RPMI7951 (cell line): ENCODE data around the gene POLDIP2. TPM values are rescaled to one million over a fixed set of nuclear protein-coding genes. Genes with fewer than 3 reads are reported as not detected.

Source experiments
- DNase-seq: peaks from one replicate; pipeline ENCODE4 v3.0.0-alpha.2; 2012; ENCODE audit warnings: low read depth
- total RNA-seq: library from RNA; depleted of rRNA; stranded (reverse); fragments of >200 nt; shearing (Covaris generic); gene quantifications from 2 replicates; pipeline ENCODE4 v1.2.3, GENCODE V29; 2014

POLDIP2 gene
- total RNA-seq, 1 experiment from 2014 or later = 91.8 TPM

DNA sequence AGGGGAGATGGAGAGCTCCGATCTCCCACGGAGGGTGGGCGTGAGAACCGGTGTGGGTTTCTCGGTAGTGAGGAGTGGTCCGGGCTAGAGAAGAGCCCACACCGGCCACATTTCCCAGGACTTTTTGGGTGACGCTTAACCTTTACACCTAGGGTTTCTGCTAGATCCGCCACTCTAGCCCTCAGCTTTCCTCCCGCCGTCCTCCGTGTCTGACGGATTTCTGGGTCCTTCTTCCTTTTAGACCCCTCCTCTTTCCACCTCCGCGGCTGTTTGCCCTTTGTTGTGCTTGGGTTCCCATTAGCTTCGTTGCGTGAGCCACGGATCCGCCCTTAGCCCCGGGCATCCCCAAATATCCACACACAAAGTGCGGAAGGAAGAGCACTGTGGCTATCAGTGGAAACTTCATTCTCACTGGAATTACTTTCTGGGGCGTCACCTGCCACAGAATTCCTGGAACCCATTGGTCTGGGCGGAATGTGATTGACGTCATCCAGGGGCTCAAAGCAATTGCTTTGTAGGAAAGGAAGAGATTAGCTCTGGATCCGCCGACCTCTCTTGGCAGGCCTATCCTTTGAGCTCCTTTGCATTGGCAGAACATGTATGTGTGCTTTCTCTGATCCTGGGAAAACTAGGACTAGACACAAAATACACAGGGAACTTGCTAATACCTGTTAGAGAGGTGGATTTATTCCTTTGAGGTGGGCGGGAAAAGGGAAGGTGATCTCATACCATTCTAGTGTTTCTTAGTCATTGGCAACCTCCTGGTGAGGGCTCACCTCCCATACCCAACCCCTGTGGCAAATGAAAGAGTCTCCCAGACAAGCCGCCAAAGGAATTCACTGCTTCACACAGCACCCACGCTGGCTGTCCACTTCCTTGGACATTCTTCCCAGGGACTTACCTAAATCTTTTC is 21.1 kb downstream of the POLDIP2 start:
- peak; percentile 83 for DNase-seq

DNA sequence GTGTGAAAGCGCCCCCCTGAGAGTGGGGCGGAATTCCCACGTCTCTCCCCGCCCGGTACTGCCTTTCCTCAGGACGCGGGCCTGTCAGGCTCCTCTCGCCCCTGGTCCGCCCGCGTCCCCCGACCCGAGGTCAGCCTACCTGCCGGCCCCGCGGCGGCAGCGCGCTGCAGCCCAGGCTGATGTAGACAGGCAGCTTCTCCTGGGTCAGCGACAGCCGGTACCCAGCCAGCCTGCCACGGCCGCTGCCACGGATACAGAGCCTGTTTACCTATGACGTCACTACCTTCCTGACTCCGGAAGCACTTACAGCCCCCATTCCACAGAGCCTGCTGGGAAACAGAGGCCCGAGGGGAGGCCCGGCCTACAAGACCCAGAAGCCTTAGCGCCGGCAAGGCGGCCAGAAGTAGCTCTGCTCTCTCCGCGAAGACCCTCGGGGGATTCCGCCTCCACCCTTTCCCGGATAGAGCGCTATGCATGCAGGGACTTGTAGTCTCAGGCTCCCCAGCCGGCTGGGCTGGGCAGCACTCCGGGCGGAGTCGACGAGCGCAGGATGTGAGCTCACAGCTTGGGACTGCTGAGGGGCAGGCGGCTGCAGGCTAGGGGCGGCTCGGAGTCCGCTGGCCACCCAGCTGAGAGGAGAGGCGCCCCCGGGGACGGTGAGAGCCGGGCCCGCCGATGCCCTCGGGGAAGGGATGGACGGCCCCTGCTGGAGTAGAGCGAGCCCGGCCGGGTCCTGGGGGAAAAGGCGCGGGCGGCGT is 21.9 kb downstream of the POLDIP2 start, which contains the start of the genes IFT20 and TNFAIP1:
Gene IFT20, minus strand, starts transcription at position 272 of the 758 bp plus-strand sequence. CDS start 3,487 bp downstream, outside the sequence.
Gene TNFAIP1, plus strand, starts transcription at position 561 of the 758 bp plus-strand sequence. CDS start 3,761 bp downstream, outside the sequence.
- peak; percentile 99 for DNase-seq

DNA sequence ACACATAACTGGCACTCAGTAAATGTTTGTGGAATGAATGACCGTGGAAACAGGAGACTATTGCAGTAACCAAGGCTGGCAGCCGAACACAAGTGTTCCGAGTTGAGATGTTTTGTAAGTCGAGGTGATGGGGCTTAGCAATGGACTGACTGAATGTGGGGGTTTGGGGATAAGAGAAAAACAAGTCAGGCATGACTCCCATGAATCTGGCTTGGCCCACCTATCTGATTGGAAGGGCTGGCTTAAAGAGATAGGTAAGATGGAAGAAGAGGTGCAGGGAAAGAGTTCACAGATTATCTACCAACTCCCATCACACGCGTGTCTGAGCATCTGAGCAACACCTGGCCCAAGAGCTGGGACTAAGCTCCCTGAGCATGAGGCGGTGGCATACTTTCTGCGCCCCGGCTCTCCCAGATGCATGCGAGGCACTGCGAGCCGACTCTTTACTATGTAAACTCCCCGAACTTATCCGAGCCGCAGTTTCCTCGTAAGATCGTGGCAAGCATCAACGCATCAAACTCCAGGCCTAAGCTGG is 22.6 kb downstream of the POLDIP2 start:
- no peak for DNase-seq

DNA sequence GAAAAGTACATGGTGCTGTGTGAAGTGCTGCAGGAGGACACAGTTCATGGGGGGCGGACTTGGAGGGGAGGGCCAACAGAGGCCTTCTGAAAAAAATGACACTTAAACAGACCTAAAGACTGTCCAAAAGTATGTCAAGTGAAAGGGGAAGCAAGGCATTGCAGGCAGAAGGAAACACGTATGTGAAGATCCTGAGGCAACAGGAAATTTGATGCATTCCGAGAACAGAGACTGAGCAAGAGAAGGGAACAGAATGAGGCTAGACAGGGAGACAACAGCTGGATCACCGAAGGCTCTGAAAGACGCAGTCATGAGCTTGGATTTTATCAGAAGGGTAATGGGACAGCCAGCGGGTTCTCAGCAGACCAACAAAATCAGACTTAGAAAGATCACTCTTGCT is 23.2 kb downstream of the POLDIP2 start:
- no peak for DNase-seq

DNA sequence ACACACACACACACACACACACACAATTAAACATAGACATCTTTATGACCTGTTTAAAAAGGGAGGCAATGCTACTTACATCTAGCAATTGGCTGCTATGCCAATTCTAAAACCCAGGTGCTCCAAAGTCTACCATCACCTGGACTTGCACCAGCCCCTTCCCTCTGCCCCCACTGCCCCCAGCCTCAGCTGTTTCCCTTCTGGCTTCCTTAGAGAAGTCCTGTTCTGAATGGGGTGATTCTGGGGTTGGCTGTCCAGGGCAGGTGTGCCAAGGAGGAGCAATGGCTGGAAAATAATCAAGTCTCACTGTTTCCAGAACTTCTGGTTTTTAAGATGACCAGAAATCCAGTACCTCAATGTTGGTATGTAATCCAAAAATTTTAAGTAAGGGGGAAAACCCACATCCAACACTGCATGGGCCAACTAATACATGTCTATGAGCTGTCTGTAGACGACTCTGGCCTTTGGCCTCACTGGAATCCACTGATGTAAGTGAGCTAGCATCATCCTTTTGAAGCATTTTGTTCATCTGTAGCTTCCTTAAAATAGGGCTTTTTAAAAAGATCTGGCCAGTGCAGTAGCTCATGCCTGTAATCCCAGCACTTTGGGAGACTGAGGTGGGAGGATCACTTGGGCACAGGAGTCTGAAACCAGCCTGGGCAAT is 24.1 kb downstream of the POLDIP2 start:
- DNase-seq = no peak

DNA sequence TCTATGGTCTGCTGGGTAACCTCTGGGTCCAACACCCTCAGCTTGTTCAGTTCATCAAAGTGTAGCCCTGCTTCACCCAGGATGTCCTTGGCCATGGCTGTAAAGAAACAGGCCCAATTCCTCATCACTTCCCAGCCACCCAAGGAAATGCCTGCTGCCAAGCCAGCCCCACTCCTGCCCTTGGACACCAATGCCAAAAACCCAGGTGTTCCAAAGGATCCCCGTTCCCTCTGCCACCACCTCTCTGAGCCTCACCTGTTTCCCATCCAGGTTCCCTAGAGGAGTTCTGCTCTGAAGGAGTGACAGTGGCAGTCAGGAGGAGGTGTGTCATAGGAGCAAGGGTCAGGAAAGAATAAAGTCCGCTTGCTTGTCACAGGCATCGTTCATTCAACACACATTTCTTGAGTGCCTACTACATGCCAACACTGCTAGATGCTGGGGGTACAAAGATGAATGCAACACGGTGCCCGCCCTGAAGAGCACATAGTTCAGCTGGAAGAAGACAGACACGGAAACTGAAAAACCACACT is 25.4 kb downstream of the POLDIP2 start:
- DNase-seq = no peak

DNA sequence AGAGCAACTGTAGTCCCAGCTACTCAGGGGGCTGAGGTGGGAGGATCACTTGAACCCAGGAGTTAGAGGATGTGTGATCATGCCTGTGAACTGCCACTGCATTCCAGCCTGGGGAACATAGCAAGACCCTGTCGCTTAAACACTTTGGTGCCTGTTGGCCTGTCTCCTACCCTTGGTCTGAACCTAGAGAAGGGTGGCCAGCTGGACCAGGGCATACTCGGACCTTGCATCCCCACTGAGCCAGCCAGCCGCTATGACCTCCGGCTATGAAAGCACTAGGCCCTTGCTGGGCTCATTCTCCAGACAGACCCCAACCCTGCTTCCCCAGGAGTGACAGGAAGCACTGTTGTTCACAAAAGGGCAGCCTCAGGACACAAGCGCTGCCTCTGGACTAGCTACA is 26.7 kb downstream of the POLDIP2 start:
- no peak for DNase-seq

DNA sequence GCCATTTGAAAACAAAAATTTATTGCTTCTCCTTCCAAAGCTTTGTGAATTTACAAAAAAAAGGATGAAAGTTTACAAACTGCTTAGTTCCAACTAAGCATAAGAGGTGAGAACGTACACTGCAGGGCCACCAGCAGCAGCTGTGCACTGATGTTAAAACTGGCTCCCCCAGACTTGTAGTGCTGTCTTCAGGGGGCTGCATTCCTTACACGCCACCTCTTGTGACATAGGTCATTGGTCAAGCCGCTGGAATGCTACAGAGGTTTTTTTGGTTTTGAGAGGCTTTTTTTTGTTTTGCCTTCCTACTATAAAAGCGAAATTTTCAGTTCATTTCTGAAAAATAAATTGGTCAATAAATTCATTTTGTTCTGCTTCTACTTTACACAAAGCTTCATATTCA is 29.0 kb downstream of the POLDIP2 start:
- DNase-seq = no peak

DNA sequence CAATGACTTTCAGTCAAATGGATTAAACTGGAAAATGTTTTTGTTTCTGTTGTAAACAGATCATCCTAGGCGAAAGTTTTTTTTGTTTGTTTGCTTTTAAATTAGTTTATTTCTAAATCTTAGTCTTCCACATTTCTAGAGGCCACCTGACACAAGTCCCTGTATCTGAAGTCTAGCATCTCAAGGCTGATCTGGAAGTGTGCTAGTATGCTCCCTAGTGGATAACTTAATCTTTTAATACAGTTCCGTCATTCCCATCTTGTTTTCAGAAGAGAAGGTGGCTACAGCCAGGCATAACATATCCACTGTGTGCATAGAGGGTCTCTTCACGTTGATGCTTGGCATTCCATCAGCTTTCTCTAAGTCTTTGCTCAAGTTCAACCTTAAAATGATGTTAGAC is 29.6 kb downstream of the POLDIP2 start:
- no peak for DNase-seq

DNA sequence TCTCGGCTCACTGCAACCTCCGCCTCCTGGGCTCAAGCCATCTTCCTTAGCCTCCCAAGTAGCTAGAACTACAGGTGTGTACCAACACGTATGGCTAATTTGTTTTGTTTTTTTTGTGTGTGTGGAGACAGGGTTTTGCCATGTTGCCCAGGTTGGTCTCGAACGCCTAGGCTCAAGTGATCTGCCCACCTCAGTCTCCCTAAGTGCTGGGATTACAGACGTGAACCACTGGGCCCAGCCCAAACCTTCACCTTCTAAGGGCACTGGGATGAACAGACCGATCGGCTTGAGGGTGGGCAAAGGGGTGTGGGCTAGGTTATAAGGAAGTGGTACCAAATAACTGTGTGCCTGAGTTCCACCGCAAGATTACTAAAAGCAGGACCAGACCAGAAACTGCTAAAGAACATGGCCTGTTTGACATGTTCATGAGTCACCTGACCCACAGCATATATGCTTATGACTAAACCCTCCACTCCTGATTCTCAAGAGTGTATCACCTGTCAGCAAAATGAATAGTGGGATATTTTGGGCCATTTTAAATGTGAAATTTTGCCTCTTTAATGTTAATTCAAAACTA is 30.2 kb downstream of the POLDIP2 start:
- DNase-seq = no peak

DNA sequence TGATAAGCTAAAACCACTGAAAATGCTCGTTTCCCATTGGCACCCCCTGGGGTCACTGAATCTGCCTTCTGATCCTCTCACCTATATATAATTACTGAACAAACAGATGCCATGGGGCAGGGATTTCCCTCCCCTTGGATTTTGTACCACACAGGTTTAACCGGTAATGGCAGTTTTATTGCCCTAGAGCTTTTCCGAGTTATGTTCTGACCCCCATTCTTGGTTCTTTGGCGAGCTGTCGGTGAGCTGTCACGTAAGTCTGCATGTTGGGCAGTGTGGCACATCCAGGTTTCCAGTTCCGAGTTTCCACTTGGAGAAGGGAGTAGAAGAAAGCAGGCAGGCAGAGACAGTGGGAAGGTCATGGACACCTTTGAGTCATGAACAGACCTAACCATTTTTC is 31.2 kb downstream of the POLDIP2 start:
- DNase-seq = no peak

DNA sequence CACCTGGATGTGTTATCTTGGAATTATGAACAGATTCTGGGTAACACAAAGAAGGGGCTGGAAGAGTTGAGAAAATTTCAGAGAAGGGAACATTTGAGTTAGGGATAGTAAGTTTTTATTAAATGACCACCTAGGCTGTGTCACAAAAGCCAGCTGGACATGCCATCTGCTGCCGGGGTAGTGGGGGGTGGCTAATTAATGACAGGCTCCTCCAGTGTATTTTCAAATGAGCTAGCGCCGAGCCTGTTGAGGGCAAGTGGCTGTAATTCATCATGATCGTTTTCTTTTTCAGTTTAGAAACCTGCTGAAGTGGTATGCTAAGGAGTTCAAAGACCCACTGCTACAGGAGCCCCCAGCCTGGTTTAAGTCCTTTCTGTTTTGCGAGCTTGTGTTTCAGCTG is 32.1 kb downstream of the POLDIP2 start:
- DNase-seq = no peak

DNA sequence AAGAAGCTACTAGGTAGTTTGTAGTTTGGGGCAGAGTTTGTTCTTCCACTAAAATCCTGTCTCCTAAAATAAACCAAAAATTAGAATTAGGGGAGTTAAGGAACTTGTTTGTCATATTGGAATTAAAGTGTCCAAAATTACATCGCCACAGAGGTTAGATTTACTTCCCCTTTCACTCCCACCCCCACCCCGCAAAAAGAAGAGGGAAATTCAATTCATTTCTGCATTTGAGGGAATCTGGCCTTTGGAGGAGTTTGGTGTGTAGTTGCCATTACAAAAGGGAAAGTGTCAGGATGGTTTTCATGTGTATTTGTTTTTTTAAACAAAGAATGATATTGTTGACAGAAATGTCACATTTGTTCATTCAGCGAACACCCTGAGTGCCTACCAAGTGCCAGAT is 32.5 kb downstream of the POLDIP2 start:
- DNase-seq = no peak

DNA sequence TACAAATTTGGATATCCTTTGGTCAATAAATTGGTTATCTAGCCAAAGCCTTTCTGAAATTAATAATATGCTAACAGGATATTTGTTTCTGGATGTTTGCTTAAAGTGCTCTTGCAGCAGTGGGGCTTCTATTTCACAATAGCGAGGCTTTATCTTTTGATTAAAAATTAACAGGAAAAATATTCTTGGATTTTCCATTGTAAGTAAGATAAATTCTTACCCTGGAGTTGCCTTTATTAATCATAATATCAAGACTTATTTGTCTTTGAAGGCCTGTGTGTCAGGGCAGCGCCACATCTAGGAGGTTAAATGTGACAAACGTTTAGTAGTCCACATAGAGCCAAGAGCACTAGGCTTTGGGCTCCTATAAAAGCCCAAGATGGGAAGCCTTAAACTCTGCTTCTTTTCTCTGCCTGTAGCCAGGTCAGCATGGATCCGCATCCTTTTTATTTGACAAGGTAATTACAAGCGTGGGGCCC is 33.0 kb downstream of the POLDIP2 start:
- DNase-seq = no peak

DNA sequence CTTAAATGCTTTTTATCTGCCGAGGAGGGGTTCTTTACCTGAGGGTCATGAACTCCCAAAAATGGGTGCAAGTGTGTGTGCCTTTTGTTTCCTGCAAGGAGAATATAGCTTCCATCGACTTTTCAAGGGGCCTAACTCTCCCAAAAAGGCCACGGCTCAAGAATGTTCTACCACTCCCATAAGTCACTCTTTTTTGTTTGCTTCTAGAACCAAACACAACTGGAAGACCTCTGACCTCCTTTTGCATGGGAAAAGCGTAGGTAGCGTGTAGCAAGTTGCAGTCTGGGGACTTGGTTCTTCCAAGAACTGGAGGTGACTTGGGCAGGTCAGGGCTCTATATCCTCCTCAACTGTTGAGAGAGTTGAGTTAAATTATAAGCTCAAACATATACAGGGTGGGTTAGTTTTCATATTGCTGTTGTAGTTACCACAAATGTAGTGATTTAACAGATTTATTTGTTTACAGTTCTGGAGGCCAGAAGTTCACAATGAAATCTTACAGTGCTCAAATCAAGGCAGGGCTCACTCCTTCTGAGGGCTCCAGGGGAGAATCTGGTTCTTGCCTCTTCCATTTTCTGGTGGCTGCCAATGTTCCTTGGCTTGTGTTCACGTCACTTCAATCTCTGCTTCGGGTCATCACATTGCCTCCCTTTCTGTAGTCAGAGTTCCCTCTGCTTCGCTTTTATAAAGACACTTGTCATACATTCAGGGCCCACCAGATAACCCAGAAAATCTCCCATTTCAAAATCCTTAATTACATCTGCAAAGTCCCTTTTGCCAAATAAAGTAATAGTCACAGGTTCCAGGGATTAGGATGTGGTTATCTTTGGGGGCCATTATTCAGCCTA is 36.9 kb downstream of the POLDIP2 start:
- DNase-seq = no peak

DNA sequence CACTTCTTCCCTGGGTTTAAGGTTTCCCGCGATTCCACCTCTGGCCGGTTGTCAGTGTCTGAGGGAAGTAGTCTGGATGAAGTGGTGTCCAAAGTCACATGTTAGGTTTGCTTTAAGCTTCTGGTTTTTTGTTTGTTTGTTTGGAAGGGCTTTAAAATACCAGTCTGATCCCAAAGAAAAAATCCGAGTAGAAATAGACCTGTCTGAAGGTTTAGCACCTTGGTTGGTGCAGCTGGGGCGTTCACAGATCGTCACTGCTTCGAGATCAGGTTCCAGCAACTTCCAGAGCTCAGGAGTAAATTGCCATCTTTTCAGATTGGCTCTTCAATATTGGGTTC is 37.8 kb downstream of the POLDIP2 start:
- DNase-seq = no peak

DNA sequence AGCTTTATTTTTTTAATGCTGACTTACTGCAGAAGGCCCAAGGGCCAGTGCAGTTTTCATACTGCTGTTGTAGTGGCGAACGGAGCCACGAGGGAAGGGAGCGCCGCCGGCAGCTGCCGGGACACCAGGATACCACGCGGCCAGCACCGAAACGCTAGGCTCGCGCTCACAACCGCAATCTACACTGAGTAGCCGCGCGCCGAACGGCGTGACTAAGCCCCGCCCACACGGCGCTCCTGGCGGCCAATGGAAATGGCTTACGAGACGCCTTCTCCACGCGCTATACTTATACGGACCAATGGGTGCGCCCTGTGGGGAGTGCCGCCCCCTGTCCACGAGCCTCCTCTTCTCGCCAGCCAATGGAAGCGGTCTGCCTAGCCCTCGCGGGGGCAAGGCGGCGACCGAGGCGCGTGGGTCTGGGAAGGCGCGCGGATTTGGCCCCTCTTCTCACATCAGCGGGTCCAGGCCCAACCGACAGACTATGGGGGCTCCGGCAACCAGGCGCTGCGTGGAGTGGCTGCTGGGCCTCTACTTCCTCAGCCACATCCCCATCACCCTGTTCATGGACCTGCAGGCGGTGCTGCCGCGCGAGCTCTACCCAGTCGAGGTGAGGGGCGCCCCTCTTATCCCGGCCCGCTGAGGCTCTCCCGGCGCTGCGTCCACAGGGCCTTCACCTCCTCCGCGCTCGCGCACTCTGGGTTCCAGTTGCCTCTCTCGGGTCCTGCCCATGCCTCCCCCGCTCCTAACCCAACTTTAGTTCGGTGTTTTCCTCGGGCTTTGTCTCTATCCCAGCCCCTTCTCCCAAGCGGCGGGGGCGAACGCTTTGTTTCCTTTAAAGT is 38.3 kb downstream of the POLDIP2 start, which contains the start of gene TMEM97:
Gene TMEM97, plus strand, starts transcription at position 442 of the 839 bp plus-strand sequence. Its CDS starts 40 bp downstream, at position 482.
- DNase-seq = peak; percentile 96

DNA sequence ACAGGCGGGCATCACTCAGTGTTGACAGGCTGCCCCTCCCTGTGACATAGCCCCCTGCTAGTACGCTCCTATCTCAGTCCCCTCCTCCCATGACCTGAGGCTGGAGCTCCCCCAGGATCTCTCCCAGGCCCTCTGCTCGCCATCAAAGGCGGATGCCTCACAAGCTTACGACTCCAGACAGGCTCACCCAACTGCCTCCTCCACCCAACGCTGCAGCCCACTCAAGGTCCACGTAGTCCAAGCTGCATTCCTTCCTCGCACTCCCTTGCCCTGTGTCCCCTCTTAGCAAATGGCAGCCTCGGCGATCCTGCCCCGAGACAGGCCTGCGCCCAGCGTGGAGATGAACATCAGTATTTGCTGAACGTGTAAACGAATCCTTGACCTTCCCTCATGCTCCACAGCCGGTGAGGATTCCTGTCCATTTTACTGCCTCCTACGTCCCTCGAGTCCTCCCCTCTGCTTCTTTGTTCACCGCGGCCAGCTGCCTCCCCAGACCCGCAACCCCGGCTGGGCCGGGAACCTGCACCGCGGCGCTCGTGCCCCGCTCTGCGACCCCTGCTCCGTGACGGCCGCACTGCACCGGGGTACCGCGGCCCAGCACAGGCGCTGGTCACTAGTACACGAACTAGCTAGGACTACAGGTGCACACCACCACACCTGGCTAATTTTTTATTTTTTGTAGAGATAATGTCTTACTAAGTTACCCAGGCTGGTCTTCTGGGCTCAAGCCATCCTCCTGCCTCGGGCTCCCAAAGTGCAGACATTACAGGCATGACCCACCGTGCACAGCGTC is 39.2 kb downstream of the POLDIP2 start:
- DNase-seq = no peak
